ENCODE results near the gene CD8B.
"Not testable (repeated sequence)": the region's sequence is repeated elsewhere in the genome, so short reads cannot be mapped to it uniquely, and the experiment has no call there.

CD8B gene

DNA sequence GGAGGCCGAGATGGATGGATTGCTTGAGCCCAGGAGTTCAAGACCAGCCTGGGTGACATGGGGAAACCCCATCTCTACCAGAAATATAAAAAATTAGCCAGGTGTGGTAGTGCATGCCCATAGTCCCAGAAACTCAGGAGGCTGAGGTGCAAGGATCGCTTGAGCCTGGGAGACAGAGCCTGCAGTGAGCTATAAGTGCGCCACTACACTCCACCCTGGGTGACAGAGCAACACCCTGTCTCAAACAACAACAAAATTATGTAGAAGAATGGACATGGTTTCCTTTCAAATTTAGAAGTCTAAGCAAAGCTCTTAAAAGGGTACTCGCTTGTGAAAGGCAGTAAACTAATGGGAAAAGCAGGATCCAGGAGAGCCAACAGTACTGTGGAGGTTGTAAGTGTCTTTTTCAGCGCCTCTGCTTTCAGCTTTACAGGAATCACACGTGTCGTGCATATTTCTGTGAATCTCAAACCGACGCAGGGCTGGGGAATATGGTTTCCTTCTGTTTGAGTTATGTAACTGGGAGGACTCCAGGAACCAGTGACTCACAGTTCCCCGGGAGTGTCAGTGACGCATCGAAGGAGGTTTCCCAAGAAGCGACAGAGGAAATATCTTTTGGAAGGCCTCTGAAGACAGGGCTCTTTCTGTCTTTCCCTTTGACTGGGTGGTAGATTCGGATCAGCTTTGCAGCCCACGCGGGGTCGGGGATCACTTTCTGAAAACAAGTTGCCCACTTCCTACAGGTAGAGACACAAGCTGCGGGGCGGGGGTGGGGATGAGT lies 24.6 kb downstream of the CD8B start:
- peak; percentile 39 for DNase-seq (ENCODE audit: low read depth, low spot score)

DNA sequence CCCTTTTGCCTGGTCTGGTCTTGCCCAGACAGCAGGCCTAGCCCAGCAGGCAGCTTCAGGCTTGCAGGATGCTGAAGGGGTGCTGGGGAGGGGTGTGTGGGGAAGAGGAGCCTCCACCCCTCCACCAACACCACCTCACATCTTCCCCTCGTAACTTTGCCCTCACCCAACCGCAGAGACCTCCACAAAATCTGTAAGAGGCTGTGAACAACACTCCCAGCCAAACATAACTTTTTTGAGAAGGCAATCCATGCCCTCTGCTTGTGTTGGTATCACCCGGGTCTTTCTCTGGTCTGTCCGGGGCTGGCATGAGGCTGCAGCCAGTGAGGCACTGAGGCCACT lies 26.2 kb downstream of the CD8B start:
- DNase-seq (ENCODE audit: low read depth, low spot score) = not testable (repeated sequence)

DNA sequence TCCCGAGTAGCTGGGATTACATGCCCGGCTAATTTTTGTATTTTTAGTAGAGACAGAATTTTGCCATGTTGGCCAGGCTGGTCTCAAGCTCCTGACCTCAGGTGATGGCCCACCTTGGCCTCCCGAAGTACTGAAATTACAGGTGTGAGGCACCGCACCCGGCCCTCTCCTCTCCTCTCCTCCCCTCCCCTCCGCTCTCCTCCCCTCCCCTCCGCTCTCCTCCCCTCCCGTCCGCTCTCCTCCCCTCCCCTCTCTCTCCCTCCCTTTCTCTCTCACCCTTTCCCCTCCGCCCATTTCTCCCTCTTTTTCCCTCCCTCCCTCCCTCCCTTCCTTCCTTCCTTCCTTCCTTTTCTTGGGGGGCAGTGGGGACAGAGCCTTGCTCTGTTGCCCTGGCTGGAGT lies 28.4 kb downstream of the CD8B start:
- no peak for DNase-seq (ENCODE audit: low read depth, low spot score)

DNA sequence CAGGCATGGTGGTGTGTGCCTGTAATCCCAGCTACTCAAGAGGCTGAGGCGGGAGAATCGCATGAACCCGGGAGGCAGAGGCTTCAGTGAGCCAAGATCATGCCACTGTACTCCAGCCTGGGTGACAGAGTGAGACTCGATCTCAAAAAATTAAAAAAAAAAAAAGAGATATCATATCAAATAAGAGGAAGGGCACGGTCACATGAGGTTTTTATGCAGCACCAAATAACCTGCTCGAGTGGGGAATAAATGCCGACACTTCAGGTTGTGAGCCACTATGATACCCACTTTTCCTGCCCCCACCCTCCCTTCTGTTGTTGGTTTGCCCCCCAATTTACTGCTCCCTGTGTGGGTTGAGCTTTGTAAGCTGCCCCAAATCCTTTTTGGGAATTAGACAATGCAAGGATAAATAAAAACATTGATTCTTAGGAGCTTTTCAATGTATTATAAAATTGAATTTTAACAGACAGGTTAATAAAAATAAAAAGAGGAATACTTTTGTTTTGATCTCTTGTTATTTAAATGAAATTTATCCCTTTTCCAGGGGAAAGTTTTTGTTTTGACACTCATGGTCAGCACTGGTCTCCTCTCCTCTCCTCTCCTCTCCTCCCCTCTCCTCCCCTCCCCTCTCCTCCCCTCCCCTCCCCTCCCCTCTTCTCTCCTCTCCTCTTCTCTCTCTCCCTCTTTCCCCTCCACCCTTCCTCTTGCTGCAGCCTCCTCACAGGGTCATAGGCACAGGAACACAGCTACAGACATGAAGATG lies 29.2 kb downstream of the CD8B start:
- DNase-seq (ENCODE audit: low read depth, low spot score) = no peak

DNA sequence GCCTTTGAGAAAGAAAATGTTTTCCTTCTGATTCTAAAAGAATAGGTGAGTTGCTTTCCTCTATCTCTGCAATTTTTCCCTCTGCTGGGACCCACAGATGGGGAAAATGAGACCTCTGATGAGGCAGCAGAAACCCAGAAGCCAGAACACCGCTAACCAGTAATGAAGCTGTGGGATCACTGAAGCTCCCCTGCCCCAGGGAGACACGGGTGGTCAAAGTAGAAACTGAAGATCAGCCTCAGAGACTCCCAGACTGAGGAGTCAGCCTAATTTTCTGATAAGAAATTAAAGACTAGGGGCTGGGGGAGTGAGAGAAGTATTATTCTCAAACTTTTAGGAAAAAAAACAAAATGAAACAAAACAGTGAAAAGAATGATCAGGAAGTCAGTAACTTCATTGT lies 30.1 kb downstream of the CD8B start:
- no peak for DNase-seq (ENCODE audit: low read depth, low spot score)

DNA sequence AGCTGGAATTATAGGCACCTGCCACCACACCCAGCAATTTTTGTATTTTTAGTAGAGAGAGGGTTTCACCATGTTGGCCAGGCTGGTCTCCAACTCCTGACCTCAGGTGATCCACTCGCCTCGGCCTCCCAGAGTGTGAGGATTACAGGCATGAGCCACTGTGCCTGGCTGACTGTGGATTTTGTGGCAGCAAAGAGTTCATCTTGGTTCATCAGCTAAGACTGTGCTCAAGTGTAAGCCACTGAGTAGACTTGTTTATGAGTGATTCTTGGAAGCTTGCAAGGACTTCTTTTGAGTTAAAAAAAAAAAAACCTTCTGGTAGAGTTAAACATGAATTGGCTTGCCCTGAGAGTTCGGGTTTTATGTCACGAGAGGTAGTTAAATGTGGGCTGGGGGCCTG lies 34.7 kb downstream of the CD8B start:
- no peak for DNase-seq (ENCODE audit: low read depth, low spot score)

DNA sequence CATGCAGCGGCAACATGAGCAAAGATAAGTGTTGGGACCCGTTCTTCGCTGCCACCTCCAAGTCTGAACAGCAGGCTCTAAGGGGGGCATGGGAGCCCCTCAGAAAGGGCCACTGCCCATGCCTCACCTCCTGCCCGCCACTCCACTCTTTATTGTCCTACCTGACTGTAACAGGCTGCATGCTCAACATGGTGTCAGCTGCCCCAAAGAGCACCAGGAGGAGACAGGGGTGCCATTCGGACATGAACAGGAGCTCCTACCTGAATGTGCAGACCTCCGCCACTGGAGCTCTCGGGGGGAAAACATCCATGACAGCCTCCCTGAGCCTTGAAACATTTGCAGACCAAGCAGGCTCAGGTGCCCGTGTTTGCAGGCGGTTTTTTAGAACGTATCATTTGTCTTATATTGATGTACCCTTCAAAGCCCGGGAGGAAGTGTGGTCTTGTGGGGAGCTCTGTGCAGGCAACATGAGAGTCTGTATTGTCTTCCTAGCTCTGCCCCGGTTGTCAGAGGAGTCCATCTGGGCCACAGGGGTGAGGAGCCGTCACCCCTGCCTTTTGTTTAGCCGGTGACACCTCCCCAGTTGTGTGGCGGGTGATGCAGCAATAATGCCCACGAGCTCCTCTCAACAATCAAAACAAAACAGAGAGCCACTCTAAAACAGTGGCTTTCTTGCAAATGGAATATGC lies 35.8 kb downstream of the CD8B start:
- DNase-seq (ENCODE audit: low read depth, low spot score) = no peak

DNA sequence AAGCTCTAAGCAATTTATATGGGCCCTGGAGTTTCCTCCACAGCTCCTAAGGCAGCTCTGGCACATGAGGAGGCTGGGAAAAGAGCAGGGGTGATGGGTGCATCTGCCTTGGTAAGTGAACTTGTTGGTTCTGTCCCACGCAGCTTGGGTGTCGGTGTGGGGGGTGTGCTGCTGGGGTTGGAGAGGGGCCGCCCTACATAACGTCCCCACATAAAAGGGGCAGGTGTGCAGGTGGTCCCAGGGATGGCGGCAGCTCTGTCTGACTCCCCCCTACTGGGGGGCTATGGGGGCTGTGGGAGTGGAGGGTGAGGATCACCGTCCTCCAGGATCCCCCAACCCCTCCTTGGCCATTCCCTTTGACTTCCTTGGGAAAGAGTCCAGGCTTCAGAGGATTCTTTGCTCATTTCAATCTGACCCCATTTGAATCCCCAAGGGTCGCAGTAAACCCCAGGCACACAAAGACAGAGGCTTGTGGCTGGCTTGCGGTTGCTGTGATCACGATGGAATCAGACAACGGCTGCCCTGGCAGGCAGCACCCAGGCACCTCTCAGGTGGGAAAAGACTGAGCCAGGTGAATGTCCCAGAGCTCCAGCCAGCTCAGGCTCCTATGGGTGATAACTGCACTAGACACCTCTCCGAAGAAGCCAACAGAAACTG lies 36.5 kb downstream of the CD8B start:
- DNase-seq (ENCODE audit: low read depth, low spot score) = no peak

DNA sequence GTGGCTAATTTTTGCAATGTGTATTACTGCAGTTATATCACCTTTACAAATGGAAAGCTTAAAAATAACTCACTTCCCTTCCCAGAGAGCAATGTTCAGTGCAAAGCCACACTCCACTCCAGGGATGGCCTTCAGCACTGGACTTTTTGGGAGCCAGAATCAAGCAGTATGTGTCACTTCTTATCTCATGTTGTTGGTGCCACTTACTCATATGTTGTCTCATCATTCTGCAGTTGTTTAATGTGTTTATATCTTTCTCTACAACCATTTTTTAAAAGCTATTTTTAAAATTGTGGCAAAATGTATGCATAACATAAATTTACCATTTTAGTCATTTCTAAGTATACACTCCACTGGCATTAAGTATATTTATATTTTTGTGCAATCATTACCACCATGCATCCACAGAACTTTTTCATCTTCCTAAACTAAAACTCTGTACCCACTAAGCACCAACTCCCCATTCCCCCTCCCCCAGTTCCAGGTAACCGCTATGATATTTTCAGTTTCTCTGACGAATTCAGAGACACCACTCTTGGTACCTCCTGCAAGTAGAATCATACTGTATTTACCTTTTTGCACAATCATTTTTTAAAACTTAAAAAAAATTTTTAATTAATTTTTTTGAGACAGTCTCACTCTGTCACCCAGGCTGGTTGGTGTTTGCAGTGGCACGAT lies 38.9 kb downstream of the CD8B start:
- DNase-seq (ENCODE audit: low read depth, low spot score) = no peak

DNA sequence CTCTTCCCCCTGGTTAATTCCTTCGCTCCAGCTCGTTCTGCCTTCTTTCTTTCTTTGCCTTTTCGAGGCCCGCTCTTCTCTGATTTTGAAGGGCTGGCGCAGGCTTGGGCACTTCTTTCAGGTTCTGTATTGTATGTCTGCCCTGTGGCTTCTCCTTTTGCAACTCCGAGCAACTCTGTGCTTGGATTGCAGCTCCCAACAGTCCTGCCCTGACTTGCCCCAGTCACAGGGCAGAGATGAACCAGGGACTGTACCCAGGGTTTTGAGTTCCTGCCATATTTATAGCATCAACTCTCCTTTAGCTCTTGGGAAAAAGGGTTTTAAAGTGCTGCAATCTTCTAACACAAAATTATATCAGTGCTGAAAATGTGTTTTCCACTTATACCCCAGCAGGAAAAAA lies 39.8 kb downstream of the CD8B start:
- no peak for DNase-seq (ENCODE audit: low read depth, low spot score)

DNA sequence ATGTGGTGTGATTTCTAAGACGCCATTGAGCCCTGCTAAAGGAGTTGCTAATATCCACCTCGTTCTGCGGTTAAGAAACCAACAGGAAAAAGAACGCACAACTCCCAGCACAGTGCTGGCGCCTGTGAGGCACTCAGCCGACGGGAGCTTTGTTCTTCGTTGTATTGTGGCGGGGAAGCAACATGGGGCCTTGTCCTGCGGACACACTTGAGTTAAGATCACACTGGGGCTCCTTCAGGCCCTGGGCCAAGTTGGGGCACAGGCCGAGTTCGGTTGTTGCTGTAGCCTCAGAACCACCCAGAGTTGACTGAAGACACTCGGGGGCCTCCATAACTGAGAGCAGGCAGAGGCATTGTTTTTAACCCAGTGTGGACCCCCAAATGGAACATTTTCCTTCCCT lies 40.4 kb downstream of the CD8B start:
- DNase-seq (ENCODE audit: low read depth, low spot score) = no peak

DNA sequence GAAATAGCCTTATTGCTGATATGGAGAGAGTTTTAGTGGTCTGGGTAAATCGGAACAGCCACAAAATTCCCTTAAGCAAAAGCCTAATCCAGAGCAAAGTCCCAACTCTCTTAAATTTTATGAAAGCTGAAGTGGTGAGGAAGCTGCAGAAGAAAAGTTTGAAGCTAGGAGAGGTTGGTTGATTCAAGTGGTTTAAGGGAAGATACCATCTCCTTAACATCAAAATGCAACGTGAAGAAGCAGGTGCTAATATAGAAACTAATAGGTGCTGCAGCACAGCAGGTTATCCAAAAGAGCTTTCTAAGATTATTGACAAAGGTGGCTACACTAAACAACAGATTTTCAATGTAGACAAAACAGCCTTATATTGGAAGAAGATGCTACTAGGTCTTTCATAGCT lies 42.7 kb downstream of the CD8B start:
- no peak for DNase-seq (ENCODE audit: low read depth, low spot score)

DNA sequence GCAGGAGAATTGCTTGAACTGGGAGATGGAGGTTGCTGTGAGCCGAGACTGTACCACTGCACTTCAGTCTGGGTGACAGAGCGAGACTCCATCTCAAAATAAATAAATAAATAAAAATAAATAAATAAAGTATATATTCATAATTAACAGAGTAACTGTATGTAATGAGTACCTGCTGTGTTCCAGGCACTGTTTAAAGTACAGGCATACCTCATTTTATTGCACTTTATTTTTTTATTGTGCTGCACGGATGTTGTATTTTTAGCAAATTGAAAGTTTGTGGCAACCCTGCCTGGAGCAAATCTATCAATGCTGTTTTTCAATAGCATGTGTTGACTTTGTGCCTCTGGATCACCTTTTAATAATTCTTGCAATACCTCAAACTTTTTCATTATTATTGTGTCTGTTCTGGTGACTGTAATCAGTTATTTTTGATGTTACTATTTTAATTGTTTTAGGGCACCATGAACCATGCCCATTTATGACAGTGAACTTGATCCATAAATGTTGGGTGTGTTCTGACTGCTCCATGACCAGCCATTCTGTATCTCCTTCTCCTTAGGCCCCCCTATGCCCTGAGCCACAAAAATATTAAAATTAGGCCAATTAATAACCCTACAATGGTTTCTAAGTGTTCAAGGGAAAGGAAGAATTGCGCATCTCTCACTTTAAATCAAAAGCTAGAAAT lies 43.4 kb downstream of the CD8B start:
- DNase-seq (ENCODE audit: low read depth, low spot score) = no peak

DNA sequence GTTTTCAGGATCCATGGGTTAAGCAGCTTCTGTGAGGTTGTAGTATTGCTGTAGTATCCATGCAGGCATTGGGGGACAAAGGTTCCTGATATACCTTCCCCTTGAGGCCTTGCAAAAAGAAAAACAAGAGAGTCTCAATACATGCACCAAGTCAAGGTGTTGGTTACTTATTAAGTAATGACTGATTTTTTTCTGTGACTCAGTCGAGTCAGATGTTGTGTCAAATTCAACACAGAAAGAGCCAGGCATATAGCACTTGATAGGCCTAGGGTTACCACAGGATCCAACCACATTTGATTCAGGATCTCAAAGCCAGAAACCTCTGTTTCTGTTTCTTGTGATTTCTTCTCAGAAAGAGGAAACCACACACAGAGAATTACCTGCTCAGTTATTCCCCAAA lies 46.1 kb downstream of the CD8B start:
- no peak for DNase-seq (ENCODE audit: low read depth, low spot score)

DNA sequence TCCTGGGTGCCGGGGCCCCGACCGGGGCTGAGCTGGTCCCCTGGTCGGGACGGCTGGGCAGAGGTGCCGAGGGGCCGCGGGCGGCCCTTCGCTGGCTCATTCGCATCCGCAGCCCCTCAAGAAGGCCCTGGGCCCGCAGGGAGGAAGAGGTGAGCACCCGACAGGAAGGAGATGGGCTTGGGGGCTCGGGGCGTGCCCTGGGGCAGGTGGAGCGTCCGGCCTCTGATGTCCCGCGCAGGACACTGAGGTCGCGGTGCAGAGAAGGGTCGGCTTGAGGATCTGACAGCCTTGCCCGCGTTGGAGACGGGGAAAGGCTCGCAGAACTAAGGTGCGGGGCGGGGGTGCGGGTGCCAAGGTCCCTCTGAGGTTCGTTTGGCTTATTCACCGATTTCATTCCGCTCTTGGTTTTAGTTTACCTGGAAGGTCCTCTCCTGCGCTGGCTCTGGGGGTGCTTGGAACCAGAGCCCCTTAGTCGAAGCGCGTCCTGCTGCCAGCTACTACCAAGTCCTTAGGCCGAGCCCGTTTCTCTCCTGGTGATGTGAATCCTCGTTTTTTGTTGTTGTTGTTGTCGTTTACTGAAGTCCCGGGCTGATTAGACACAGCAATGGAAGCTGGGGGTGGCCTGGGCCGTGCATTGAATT lies 52.1 kb downstream of the CD8B start:
- DNase-seq (ENCODE audit: low read depth, low spot score) = no peak

DNA sequence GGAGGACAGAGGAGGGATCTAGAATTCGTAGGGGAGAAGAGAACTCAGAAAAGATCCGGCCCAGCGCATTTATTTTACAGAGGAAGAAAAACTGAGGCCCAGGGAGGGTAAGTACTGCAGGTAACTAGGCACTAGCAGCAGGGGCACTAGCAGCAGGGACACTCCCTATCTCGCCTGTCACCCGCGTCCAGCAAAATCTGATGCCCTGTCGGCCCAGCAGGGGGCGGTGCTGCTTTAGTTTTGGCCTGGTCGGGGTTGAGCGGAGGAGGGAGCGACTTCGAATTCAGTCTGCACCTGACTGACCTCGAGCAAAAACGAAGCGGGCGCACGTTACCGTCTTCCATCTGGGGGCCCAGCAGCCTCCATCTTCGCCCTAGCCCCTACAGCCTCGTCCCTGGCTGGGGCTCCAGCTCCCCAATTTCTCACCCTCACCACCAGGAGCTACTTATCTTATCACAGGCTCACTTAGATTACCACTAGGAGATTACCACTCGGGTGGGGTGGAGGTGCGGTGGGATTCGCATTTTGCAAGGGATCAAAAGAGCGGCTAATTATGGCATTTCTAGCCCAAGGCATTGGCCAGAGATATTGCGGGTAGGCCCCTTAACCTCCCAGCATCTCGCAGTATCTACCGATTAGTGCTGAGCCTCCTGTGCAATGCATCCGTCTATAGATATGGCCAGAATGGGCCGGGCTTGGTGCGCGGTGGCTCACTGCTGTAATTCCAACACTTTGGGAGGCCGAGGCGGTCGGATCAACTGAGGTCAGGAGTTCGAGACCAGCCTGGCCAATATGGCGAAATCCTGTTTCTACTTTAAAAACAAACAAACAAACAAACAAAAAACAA lies 53.1 kb downstream of the CD8B start:
- DNase-seq (ENCODE audit: low read depth, low spot score) = peak; percentile 26

DNA sequence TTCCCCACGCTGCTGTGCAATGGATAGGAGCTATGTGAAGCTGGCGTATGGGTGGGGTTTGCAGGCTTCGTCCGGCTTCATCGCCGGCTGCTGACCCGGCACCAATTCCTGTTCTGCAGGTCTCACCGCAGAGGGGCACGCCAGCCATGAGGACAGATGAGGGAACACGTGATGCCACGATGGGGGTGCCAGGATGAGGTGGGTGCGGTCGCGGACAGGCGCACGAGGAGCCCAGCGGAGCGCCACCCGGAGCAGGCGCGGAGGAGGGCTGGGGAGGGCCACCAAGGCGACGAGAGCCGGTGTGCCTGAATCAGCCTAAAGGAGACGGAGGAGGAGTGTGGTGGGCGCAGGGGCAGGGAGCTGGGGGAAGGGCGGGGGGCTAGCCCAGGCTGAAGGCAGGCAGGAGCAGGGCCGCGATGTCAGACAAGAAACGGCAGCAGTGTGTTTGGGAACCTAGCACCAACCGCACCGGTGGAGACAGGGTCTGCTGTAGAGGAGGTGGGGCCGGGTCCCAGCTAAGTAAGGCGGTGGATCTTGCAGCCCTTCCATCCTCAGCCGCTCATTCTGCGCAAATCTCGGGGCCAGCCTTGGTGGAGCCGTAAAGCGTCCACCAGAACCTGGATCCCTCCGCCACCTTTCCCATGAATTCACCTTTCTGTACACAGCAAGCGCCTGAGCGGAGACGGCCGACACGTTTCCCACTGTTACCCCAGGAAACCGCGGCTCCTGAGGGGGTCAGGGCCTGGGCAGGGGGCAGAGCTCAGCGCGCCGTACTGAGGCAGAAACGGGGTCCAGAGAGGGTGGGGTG lies 54.0 kb downstream of the CD8B start:
- no peak for DNase-seq (ENCODE audit: low read depth, low spot score)

DNA sequence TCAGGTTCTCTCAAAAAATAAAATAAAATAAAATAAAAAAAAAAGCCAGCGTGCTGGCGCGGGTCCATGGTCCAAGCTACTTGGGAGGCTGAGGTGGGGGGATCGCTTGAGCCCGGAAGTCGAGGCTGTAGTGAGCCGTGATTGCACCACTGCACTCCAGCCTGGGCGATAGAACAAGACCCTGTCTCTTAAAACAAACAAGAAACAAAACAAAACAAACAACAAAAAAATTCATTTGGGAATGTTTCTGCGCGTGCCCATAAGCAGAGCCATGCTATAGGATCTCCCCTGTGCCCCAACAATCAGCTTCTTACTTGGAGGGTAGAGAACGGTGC lies 54.6 kb downstream of the CD8B start:
- DNase-seq (ENCODE audit: low read depth, low spot score) = no peak
